Breast epithelium (tissue), 4 donors: ENCODE results near the gene MPPE1. TPM values are rescaled to one million over a fixed set of nuclear protein-coding genes. Genes with fewer than 3 reads are reported as not detected.

ENCODE experiments used
- DNase-seq, 2 donors: peaks; one replicate each; pipeline ENCODE4 v3.0.0-alpha.2; 2019; ENCODE audit warnings: low spot score in 2 of 2
- H3K27ac ChIP-seq, 2 donors: fragments of 200-600 bp; sonication (generic) in 1 of 2; one replicate each; pipeline ENCODE4 v1.5.1; 2016 to 2019; ENCODE audit warnings: mild to moderate bottlenecking in 1 of 2
- H3K27me3 ChIP-seq, 2 donors: fragments of 200-600 bp; sonication (generic) in 1 of 2; one replicate each; pipeline versions ENCODE4 v1.5.1 to v1.6.0; 2017 to 2019; ENCODE audit warnings: control low read depth in 1 of 2, mild to moderate bottlenecking in 1 of 2
- H3K36me3 ChIP-seq: fragments of 200-600 bp; one replicate; pipeline ENCODE4 v1.5.1; 2019
- H3K4me1 ChIP-seq, 2 donors: fragments of 200-600 bp; sonication (generic); one replicate each; pipeline ENCODE4 v1.5.1; 2016 to 2019; ENCODE audit warnings: control low read depth in 1 of 2
- H3K4me3 ChIP-seq, 3 donors: fragments of 200-600 bp; sonication (generic); 1 replicate in 2 of 3; 2 replicates in 1 of 3; pipeline ENCODE4 v1.5.1; 2016 to 2019; ENCODE audit warnings: mild to moderate bottlenecking in 3 of 3, moderate library complexity in 2 of 3
- H3K9me3 ChIP-seq, 2 donors: fragments of 200-600 bp; sonication (generic) in 1 of 2; one replicate each; pipeline ENCODE4 v1.5.1; 2016 to 2019; ENCODE audit warnings: control low read depth in 1 of 2
- CTCF ChIP-seq, 3 donors: fragments of 450-650 bp; IDR thresholded peaks; one replicate each; pipeline ENCODE4 v1.5.1; 2016 to 2017; ENCODE audit warnings: antibody characterized with exemption in 3 of 3, mild to moderate bottlenecking in 3 of 3, moderate library complexity in 3 of 3
- POLR2A ChIP-seq: fragments of 450-650 bp; IDR thresholded peaks from one replicate; pipeline ENCODE4 v1.6.1; 2016; ENCODE audit warnings: antibody characterized with exemption, mild to moderate bottlenecking, moderate library complexity
- POLR2AphosphoS5 ChIP-seq, 3 donors: sonication (generic); formaldehyde crosslinking; IDR thresholded peaks; one replicate each; pipeline ENCODE4 v1.6.1; 2017; ENCODE audit warnings: antibody characterized with exemption in 3 of 3
- intact Hi-C: fragments of 100-400 bp; cut with DNase I; formaldehyde crosslinking; loops from one replicate; pipeline ENCODE4 v1.15.1; 2023; ENCODE audit warnings: low total_unique reads
- total RNA-seq, 3 donors: library from RNA; depleted of rRNA; stranded (reverse); fragments of >200 nt; gene quantifications; one replicate each; pipeline ENCODE4 v1.1.0, GENCODE V29; 2016

MPPE1 gene
- total RNA-seq, 3 donors from 2014 or later = 15.4 to 46.0 (median 31.5) TPM

- Histone ChIP-seq H3K4me1 (no peaks in the 10 kb centered on the region), H3K4me3 (no peak overlapping the region), H3K27me3 (no peaks in the 10 kb centered on the region), H3K9me3 (no peaks in the 10 kb centered on the region), H3K27ac (no peak overlapping the region), H3K36me3 (no peaks in the 10 kb centered on the region)
- DNase-seq = no peak
- TF ChIP-seq POLR2AphosphoS5 (IDR thresholded peaks at IDR 0.05) (no peak), POLR2A (no peak), CTCF (IDR thresholded peaks at IDR 0.05) (no peak)
- intact Hi-C loops = no loop called here
Observed at GRCh38 chr18:11874676-11875075, 33.4 kb downstream of the MPPE1 start.

GRCh38 chr18:11873670-11874340, 34.3 kb downstream of the MPPE1 start:
- no peaks in the 10 kb centered on the region for H3K36me3 ChIP-seq
- intact Hi-C loops = no loop called here
- TF ChIP-seq POLR2AphosphoS5 (IDR thresholded peaks at IDR 0.05) (no peak), POLR2A (no peak), CTCF (IDR thresholded peaks at IDR 0.05) (no peak)
- no peak for DNase-seq
- H3K9me3 ChIP-seq = no peaks in the 10 kb centered on the region
- H3K27me3 ChIP-seq = no peaks in the 10 kb centered on the region
- no peaks in the 10 kb centered on the region for H3K4me1 ChIP-seq
- H3K4me3 ChIP-seq = no peak overlapping the region
- no peak overlapping the region for H3K27ac ChIP-seq

GRCh38 chr18:11872479-11873136, 35.5 kb downstream of the MPPE1 start:
- no peaks in the 10 kb centered on the region for H3K9me3 ChIP-seq
- H3K27me3 ChIP-seq = no peaks in the 10 kb centered on the region
- H3K36me3 ChIP-seq = no peaks in the 10 kb centered on the region
- DNase-seq = no peak
- TF ChIP-seq POLR2A (no peak), CTCF (IDR thresholded peaks at IDR 0.05) (peak in 1 of 3 donors; percentile 22)
- no peak overlapping the region for H3K4me3 ChIP-seq
- H3K4me1 ChIP-seq = no peaks in the 10 kb centered on the region
- no peak overlapping the region for H3K27ac ChIP-seq
- intact Hi-C loops = no loop called here

GRCh38 chr18:11871501-11871900, 36.6 kb downstream of the MPPE1 start:
- H3K27me3 ChIP-seq = no peaks in the 10 kb centered on the region
- no peaks in the 10 kb centered on the region for H3K4me1 ChIP-seq
- H3K4me3 ChIP-seq = no peak overlapping the region
- no peak overlapping the region for H3K27ac ChIP-seq
- no peak for DNase-seq
- TF ChIP-seq CTCF (IDR thresholded peaks at IDR 0.05) (no peak), POLR2AphosphoS5 (IDR thresholded peaks at IDR 0.05) (no peak), POLR2A (no peak)
- no peaks in the 10 kb centered on the region for H3K36me3 ChIP-seq
- intact Hi-C loops = no loop called here
- no peaks in the 10 kb centered on the region for H3K9me3 ChIP-seq

GRCh38 chr18:11868230-11868629, 39.9 kb downstream of the MPPE1 start:
- Histone ChIP-seq H3K27me3 (no peaks in the 10 kb centered on the region), H3K27ac (no peak overlapping the region), H3K9me3 (no peaks in the 10 kb centered on the region), H3K4me1 (no peaks in the 10 kb centered on the region), H3K36me3 (no peaks in the 10 kb centered on the region), H3K4me3 (no peak overlapping the region)
- intact Hi-C loops = no loop called here
- no peak for TF ChIP-seq POLR2AphosphoS5 (IDR thresholded peaks at IDR 0.05)
- no peak for TF ChIP-seq POLR2A
- no peak for TF ChIP-seq CTCF (IDR thresholded peaks at IDR 0.05)
- no peak for DNase-seq
